ENCODE results near the gene PIGM. TPM values are rescaled to one million over a fixed set of nuclear protein-coding genes. Genes with fewer than 3 reads are reported as not detected.

Gene PIGM
- total RNA-seq, 1 donor from 2014 or later, result 5.4 TPM

DNA sequence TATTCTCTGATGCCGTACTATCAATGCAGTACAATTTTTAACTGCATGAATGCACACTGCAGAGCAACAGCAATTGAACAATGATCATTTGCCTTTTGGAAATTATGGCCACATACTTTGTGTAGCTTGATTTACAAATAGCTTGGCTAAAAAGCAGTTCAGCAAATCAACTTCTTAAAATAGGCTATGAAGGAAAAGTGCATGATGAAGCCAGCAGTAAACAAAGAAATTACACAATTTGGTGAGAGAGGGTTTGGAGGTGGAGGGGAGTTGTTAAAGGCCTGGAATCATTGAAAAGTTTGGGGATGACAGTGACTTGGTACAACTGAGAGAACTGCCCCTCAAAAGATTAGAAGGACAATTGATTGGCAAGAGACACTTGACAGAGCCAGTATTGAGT, 6.5 kb downstream of the PIGM start:
- H3K36me3 Mint-ChIP-seq (ENCODE audit: low read depth), result peaks cover 2% of the 10 kb centered on the region
- no peaks in the 10 kb centered on the region for H3K9me3 Mint-ChIP-seq
- no peak for DNase-seq (ENCODE audit: low spot score)
- intact Hi-C loops (cut with micrococcal nuclease), result no loop called here
- no peak overlapping the region for H3K4me3 Mint-ChIP-seq
- H3K4me1 Mint-ChIP-seq (ENCODE audit: low read depth), result peaks cover 9% of the 10 kb centered on the region
- no peak overlapping the region for H3K27ac Mint-ChIP-seq
- no peaks in the 10 kb centered on the region for H3K27me3 Mint-ChIP-seq (ENCODE audit: insufficient read depth)

- H3K4me3 Mint-ChIP-seq, result no peak overlapping the region
- H3K4me1 Mint-ChIP-seq (ENCODE audit: low read depth), result peaks cover 6% of the 10 kb centered on the region
- H3K27ac Mint-ChIP-seq, result no peak overlapping the region
- no peaks in the 10 kb centered on the region for H3K9me3 Mint-ChIP-seq
- H3K36me3 Mint-ChIP-seq (ENCODE audit: low read depth), result peaks cover 2% of the 10 kb centered on the region
- DNase-seq (ENCODE audit: low spot score), result no peak
- intact Hi-C loops (cut with micrococcal nuclease), result no loop called here
- H3K27me3 Mint-ChIP-seq (ENCODE audit: insufficient read depth), result no peaks in the 10 kb centered on the region
These were observed 7.4 kb downstream of the PIGM start for GRCh38 chr1:160024195-160024905.

GRCh38 chr1:160022330-160023310, 9.2 kb downstream of the PIGM start:
- H3K36me3 Mint-ChIP-seq (ENCODE audit: low read depth), result peaks cover 2% of the 10 kb centered on the region
- H3K27ac Mint-ChIP-seq, result no peak overlapping the region
- DNase-seq (ENCODE audit: low spot score), result no peak
- H3K4me1 Mint-ChIP-seq (ENCODE audit: low read depth), result peaks cover 9% of the 10 kb centered on the region
- no peak overlapping the region for H3K4me3 Mint-ChIP-seq
- peaks cover 7% of the 10 kb centered on the region for H3K27me3 Mint-ChIP-seq (ENCODE audit: insufficient read depth)
- H3K9me3 Mint-ChIP-seq, result no peaks in the 10 kb centered on the region
- intact Hi-C loops (cut with micrococcal nuclease), result no loop called here

GRCh38 chr1:160021376-160022074, 10.3 kb downstream of the PIGM start:
- no peak for DNase-seq (ENCODE audit: low spot score)
- H3K27me3 Mint-ChIP-seq (ENCODE audit: insufficient read depth), result peaks cover 13% of the 10 kb centered on the region
- no peaks in the 10 kb centered on the region for H3K9me3 Mint-ChIP-seq
- peaks cover 9% of the 10 kb centered on the region for H3K4me1 Mint-ChIP-seq (ENCODE audit: low read depth)
- intact Hi-C loops (cut with micrococcal nuclease), result no loop called here
- no peak overlapping the region for H3K4me3 Mint-ChIP-seq
- H3K36me3 Mint-ChIP-seq (ENCODE audit: low read depth), result no peaks in the 10 kb centered on the region
- no peak overlapping the region for H3K27ac Mint-ChIP-seq

- no peak overlapping the region for H3K27ac Mint-ChIP-seq
- H3K36me3 Mint-ChIP-seq (ENCODE audit: low read depth), result no peaks in the 10 kb centered on the region
- peaks cover 9% of the 10 kb centered on the region for H3K4me1 Mint-ChIP-seq (ENCODE audit: low read depth)
- no peaks in the 10 kb centered on the region for H3K9me3 Mint-ChIP-seq
- DNase-seq (ENCODE audit: low spot score), result no peak
- no peak overlapping the region for H3K4me3 Mint-ChIP-seq
- intact Hi-C loops (cut with micrococcal nuclease), result no loop called here
- peaks cover 13% of the 10 kb centered on the region for H3K27me3 Mint-ChIP-seq (ENCODE audit: insufficient read depth)
These were observed 11.6 kb downstream of the PIGM start for GRCh38 chr1:160020196-160020595.

DNA sequence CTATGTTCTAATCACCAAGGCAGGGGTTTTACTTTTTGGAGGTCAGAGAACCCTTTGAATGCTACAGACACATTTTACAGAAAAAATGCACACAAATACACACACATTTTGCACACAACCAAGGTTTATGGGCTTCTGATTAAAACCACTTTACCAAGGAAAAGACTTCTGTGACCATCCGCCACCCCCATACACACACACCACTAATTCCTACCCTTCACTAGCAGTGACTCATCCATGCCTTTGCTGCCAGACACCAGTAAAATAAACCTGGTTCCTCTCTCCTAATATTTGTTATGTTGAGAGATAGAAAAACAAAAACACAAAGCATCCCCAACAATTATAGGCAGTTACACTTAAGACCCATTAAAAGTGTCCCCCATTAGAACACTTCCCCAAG, 12.9 kb downstream of the PIGM start:
- no peak for DNase-seq (ENCODE audit: low spot score)
- Mint-ChIP-seq H3K4me3 (no peak overlapping the region), H3K4me1 (ENCODE audit: low read depth) (peaks cover 9% of the 10 kb centered on the region), H3K36me3 (ENCODE audit: low read depth) (no peaks in the 10 kb centered on the region), H3K27ac (no peak overlapping the region), H3K27me3 (ENCODE audit: insufficient read depth) (peaks cover 14% of the 10 kb centered on the region), H3K9me3 (no peaks in the 10 kb centered on the region)
- intact Hi-C loops (cut with micrococcal nuclease), result no loop called here

- peaks cover 9% of the 10 kb centered on the region for H3K4me1 Mint-ChIP-seq (ENCODE audit: low read depth)
- no peaks in the 10 kb centered on the region for H3K9me3 Mint-ChIP-seq
- intact Hi-C loops (cut with micrococcal nuclease), result no loop called here
- H3K4me3 Mint-ChIP-seq, result no peak overlapping the region
- DNase-seq (ENCODE audit: low spot score), result no peak
- peaks cover 19% of the 10 kb centered on the region for H3K27me3 Mint-ChIP-seq (ENCODE audit: insufficient read depth)
- no peaks in the 10 kb centered on the region for H3K36me3 Mint-ChIP-seq (ENCODE audit: low read depth)
- H3K27ac Mint-ChIP-seq, result no peak overlapping the region
These were observed 13.4 kb downstream of the PIGM start for GRCh38 chr1:160018347-160018746.

GRCh38 chr1:160017592-160017991, 14.2 kb downstream of the PIGM start:
- no peak overlapping the region for H3K4me3 Mint-ChIP-seq
- H3K4me1 Mint-ChIP-seq (ENCODE audit: low read depth), result peaks cover 9% of the 10 kb centered on the region
- intact Hi-C loops (cut with micrococcal nuclease), result no loop called here
- peaks cover 19% of the 10 kb centered on the region for H3K27me3 Mint-ChIP-seq (ENCODE audit: insufficient read depth)
- no peak for DNase-seq (ENCODE audit: low spot score)
- H3K27ac Mint-ChIP-seq, result no peak overlapping the region
- no peaks in the 10 kb centered on the region for H3K36me3 Mint-ChIP-seq (ENCODE audit: low read depth)
- no peaks in the 10 kb centered on the region for H3K9me3 Mint-ChIP-seq

GRCh38 chr1:160011781-160012180, 20.0 kb downstream of the PIGM start:
- Mint-ChIP-seq H3K27ac (no peak overlapping the region), H3K9me3 (no peaks in the 10 kb centered on the region)

DNA sequence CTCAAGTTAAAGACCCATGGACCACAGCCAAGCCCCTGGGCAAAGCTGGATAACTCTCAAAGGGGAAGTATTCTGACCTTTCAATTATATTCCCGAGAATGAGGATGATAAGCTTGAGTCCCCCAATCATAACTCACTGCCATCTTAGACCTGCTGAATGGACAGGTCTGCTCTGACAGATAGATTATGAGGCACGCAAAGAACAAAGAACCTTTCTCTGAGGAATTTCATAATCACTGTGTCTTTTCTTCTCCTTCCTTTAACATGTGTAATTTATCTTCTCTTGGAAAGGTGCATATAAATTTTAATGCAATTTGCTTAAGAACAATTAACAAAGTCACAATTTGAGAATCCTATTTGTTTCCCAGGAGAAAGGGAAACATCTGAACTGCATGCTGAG, 22.0 kb downstream of the PIGM start:
- H3K27ac Mint-ChIP-seq, result no peak overlapping the region
- no peaks in the 10 kb centered on the region for H3K4me1 Mint-ChIP-seq (ENCODE audit: low read depth)
- H3K36me3 Mint-ChIP-seq (ENCODE audit: low read depth), result no peaks in the 10 kb centered on the region
- intact Hi-C loops (cut with micrococcal nuclease), result no loop called here
- no peaks in the 10 kb centered on the region for H3K9me3 Mint-ChIP-seq
- peaks cover 21% of the 10 kb centered on the region for H3K27me3 Mint-ChIP-seq (ENCODE audit: insufficient read depth)
- H3K4me3 Mint-ChIP-seq, result no peak overlapping the region
- DNase-seq (ENCODE audit: low spot score), result no peak

More at GRCh38 chr1:160011781-160012180, 20.0 kb downstream of the PIGM start:
- Mint-ChIP-seq H3K36me3 (ENCODE audit: low read depth) (no peaks in the 10 kb centered on the region), H3K4me3 (no peak overlapping the region), H3K27me3 (ENCODE audit: insufficient read depth) (peaks cover 21% of the 10 kb centered on the region), H3K4me1 (ENCODE audit: low read depth) (no peaks in the 10 kb centered on the region)
- DNase-seq (ENCODE audit: low spot score), result no peak
- intact Hi-C loops (cut with micrococcal nuclease), result no loop called here

- Mint-ChIP-seq H3K27me3 (ENCODE audit: insufficient read depth) (peaks cover 21% of the 10 kb centered on the region), H3K9me3 (no peaks in the 10 kb centered on the region), H3K4me1 (ENCODE audit: low read depth) (no peaks in the 10 kb centered on the region), H3K27ac (no peak overlapping the region), H3K36me3 (ENCODE audit: low read depth) (no peaks in the 10 kb centered on the region), H3K4me3 (no peak overlapping the region)
- intact Hi-C loops (cut with micrococcal nuclease), result no loop called here
- DNase-seq (ENCODE audit: low spot score), result no peak
These were observed 22.7 kb downstream of the PIGM start for GRCh38 chr1:160009081-160009480.

DNA sequence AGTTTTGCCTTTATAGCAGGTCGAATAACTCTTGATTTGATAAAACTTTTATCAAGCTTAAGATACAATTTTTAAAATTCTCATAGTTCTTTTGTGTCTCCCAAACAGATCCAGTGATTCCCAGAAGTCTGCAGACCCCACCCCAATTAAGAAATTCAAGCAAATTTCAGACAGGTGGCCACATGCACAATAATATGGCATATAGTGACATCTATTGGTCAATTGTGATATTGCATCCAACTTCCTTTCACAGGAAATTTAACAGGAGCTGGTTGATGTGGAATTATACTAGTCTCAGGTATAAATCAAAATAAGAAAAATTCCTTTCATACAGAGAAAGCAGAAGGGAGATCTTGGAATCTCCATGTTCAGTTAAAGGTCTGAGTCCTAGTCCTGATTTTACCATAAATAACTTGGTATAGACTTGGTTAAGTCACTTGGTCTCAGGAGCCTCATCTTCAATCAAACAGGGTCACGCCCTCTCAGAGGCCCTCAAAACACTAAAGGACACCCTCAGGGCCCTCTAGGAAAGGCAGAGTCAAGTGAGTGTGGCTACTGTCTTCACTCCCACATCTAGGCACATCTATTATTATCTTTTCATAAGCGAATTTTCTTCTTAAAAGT, 24.1 kb downstream of the PIGM start:
- no peaks in the 10 kb centered on the region for H3K9me3 Mint-ChIP-seq
- no peak overlapping the region for H3K27ac Mint-ChIP-seq
- no peak for DNase-seq (ENCODE audit: low spot score)
- intact Hi-C loops (cut with micrococcal nuclease), result loop anchor here (1.0 to 2.0 kb wide), 4 partner anchors 25 to 847 kb away; no protein-coding TSS in a partner anchor
- H3K4me3 Mint-ChIP-seq, result no peak overlapping the region
- H3K36me3 Mint-ChIP-seq (ENCODE audit: low read depth), result no peaks in the 10 kb centered on the region
- no peaks in the 10 kb centered on the region for H3K4me1 Mint-ChIP-seq (ENCODE audit: low read depth)
- peaks cover 15% of the 10 kb centered on the region for H3K27me3 Mint-ChIP-seq (ENCODE audit: insufficient read depth)

All from activated T-helper 1 cell treated with anti-CD3 and anti-CD28 coated beads, Interleukin-12 subunit alpha, Interleukin-12 subunit beta, Interleukin-2, Interleukin-4 antibody, amounts not matched to agents 30 ng/mL and 10 ng/mL and 1 ng/mL, durations not matched to agents 14 hours and 24 hours and 36 hours (primary cell).